HG03439 (cell line): ENCODE results near the gene SH3D21.

Source experiments
- ATAC-seq: cut with Tn5 transposase; IDR thresholded peaks from one replicate; pipeline ENCODE4 v1.9.1; 2021; ENCODE audit warnings: mild to moderate bottlenecking, moderate library complexity; ENCODE audit not compliant: unreplicated experiment

The SH3D21 gene

GRCh38 chr1:36355811-36356210 lies 49.6 kb downstream of the SH3D21 start:
- ATAC-seq, result no peak

GRCh38 chr1:36358514-36359084 lies 52.4 kb downstream of the SH3D21 start:
- no peak for ATAC-seq

- ATAC-seq, result no peak
These were observed 53.2 kb downstream of the SH3D21 start for GRCh38 chr1:36359383-36359782.

- no peak for ATAC-seq
These were observed 53.9 kb downstream of the SH3D21 start for GRCh38 chr1:36359911-36360550.

- no peak for ATAC-seq
These were observed 59.2 kb downstream of the SH3D21 start for GRCh38 chr1:36365381-36365780.

- ATAC-seq, result no peak
These were observed 60.0 kb downstream of the SH3D21 start for GRCh38 chr1:36366091-36366661.

GRCh38 chr1:36367066-36367465 lies 60.9 kb downstream of the SH3D21 start:
- no peak for ATAC-seq

- ATAC-seq, result no peak
These were observed 61.6 kb downstream of the SH3D21 start for GRCh38 chr1:36367798-36368197.

- no peak for ATAC-seq
These were observed 63.1 kb downstream of the SH3D21 start for GRCh38 chr1:36369061-36369861.
